HL-60/S4 (cell line): ENCODE measurements around the gene EMILIN2.
"Not testable (repeated sequence)": the region's sequence is repeated elsewhere in the genome, so short reads cannot be mapped to it uniquely, and the experiment has no call there.

ENCODE experiments used
- in situ Hi-C: fragments of 300-500 bp; cut with MboI; formaldehyde crosslinking; loops from 2 replicates; pipeline ENCODE4 v1.14.3; 2022; ENCODE audit warnings: low sequenced_read_pairs

The EMILIN2 gene

DNA sequence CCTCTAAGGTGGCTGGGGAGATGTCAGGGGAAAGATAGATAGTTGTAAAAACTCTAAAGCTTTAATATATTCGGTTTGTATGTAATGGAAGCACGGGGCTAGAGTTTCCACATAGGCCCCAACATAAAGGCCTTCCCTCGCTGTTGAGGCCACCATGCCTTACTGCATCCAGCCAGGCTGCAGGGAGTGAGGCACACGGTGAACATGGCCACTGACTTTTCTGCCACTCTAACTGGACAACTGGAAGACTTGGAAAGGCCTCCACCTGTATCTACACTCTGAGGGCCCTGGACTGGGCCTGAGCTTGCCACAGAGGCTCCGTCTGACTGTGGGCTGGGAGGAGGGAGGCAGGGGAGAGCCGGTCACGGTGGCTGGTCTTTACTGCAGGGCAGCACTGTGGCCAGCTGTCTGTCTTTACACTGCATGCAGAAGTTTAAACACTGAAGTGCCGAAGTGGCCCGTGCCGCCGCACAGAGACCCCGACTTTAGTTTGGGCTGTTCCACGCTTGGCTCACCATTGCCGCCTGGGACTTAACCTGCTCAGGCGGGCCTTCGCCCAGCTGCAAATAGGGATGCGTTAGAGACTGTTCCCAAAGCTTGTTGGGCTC, 66.7 kb downstream of the EMILIN2 start:
- in situ Hi-C loops = no loop called here

DNA sequence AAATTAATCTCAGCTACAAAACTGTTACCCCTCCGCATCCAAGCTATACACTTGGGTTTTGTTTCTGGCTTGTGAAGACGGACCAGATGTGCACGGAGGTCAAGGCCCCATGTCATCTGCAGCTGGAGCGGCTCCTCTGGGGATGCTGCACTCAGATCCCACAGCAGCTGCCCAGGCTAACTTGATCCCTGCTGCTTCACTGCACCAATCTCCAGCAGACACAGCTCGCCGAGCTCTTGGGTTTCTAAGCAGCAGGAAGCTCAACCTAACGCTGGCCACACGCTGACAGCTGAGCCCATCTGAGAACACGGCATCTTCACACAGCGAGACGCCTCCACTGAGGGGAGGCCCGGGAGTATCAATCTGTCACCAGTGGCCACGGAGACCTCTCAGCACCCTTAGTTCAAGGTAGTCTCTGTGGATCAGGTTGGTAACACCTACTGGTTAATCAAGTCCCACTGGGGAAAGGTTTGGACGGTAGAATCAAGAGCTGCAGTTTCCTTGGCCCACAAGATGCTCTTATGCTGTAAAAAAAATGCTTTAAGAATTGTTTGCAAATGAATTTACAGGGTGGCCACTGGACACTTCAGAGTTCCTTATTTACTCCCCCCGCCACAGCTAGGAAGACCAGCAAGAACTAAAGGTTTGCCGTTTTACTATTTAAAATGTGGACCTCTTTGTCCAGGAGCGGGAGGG, 67.5 kb downstream of the EMILIN2 start:
- in situ Hi-C loops = no loop called here

DNA sequence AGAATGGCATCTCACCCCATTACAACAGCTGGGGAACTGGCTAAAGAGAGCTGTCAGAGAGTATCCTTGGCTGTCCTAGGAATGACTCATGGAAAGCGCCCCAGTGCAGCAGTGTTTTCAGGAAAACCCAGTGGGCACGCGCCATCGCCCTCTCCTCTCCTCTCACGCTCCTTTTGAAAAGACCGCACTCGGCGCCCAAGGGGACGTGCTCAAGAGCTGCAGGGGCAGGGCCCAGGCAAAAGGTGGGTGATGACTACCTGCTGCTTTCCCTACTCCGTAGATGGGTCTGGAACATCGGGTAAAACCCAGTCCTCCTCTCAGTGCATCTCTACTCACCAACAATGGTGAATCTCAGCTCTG, 68.1 kb downstream of the EMILIN2 start:
- in situ Hi-C loops = no loop called here

DNA sequence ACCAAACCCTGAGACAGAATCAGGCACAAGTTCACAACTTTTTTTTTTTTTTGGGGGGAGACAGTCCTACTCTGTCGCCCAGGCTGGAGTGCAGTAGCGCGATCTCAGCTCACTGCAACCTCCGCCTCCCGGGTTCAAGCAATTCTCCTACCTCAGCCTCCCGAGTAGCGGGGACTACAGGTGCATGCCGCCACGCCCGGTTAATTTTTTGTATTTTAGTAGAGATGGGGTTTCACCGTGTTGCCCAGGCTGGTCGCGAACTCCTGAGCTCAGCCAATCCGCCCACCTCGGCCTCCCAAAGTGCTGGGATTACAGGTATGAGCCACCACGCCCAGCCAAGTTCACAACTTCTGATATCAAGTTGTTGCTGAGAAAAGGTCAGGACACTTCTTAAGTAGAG, 68.7 kb downstream of the EMILIN2 start:
- in situ Hi-C loops = not testable (repeated sequence)

DNA sequence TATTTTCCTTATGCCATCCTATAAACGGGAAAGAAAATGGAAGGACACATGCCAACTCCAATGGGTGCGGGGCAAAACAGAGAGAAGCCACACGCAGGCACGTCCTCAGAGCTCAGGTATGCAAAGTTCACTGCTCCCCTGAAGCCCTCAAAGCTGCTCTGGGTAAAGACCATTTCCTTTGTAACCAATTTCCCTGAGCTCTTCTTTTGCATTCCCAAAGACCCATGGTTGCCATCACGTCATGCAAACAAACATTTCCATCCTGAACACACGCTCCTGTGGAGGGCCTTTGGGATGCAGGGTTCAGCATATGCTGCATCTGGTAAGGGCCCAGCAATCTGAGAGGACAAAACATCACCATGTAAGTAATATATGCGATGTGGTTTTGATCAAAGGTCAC, 69.4 kb downstream of the EMILIN2 start:
- in situ Hi-C loops = no loop called here

DNA sequence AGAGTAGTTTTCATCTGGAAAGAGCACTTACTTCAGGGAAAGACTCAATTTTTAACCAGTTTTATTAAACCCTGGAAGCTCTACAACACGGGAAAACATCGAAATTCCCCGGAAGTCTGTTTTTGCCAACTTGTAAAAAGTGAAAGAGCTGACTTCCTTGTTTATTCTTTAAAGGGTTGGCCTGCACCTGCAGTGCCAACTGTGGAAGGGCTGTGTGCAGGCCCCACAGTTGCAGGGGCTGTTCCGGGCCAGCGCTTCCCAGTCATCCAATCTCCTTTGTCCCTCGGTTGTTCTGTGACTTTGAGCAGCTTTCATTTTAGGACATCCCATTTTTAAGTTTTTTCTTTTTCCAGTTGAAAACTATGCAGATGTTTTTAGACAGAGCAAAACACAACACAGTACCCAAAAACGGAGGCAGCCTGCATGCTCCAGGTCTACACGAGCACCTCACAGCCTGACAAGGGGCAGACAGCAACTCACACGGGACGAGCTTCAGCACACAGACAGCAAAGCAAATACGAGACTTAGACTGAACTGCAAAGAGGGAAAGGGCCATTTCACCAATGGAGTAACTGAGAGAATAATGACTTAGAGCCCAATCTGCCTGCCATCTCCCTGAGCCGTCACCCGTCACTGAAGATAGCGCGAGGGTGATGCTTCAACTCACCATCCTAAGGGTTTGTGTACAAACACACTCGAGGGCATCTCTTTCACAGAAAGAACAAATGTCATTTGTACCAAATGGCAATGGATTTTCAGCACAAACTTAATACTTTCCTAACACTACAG, 70.6 kb downstream of the EMILIN2 start:
- in situ Hi-C loops = no loop called here

DNA sequence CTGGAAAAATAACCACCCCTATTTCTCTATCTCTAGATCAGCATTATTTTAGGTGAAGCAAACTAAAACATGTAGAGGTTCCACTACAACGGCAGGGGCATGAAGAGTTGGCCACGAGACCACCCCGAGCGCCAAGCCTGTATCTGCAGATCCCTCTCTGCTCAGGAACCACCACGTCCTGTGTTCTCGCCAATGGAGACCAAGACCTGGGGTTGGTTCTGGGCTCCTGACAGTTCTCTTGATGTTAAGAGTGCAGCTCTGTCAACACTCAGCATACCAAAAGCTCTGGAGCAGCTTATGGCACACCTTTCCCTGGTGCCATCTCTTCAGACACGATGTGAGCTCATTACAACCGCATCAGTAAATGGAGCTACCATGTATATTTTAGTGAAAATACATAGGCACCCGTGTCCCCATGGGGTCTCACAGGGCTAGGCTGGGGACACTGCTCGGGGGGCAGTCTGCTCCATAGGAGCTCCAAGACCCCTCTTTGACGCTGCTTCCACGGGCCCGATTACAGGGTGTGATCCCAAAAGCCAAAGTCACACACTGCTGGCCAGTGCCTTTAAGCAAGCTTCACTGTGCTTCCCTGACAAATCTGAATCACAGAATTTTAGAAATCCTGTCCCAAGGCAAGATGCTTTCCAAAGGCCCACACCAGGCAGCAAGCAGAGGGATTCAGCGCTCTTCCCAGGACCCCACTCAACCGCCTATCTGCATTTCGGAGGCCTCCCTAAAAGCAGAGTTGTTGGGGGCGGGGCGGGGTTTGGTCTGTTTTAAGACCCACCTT, 72.2 kb downstream of the EMILIN2 start:
- in situ Hi-C loops = no loop called here

DNA sequence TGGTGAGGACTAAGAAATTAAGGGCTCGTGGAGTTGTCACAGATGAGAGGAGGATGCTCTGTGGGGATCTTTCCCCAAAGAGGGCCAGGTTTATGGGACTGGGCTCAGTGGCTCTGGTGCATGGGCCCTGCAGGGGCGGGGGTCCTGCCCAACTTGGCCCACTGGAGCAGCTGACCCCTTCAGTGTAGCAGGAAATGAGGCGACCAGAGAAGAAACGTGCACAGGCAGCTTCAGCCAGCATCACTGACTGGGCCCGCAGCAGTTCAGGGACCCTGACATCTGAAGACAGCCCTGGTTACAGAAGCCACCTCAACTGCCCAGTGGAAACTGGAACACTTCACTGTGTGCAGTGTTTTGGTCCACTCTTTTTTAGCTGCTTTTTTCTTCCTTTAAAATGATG, 72.8 kb downstream of the EMILIN2 start:
- in situ Hi-C loops = no loop called here

DNA sequence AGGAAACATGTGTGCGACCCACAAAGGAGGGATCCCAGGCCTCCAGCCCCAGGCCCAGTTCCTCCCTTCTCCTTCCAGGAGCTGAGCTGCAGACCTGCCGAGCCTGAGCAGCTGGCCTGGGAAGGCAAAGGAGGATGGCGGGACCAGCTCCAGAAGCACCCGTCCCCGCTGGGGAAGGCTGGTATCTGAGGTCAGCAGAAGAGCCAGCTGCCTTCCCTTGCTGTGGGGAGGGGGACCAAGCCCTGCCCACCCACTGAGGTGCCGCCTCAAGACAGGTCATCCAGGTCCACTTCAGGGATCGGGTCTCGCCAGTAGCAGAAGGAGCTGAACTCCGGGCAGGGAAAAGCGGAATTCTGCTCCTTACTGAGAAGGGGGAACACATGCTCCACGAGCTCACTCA, 73.2 kb downstream of the EMILIN2 start:
- in situ Hi-C loops = no loop called here

DNA sequence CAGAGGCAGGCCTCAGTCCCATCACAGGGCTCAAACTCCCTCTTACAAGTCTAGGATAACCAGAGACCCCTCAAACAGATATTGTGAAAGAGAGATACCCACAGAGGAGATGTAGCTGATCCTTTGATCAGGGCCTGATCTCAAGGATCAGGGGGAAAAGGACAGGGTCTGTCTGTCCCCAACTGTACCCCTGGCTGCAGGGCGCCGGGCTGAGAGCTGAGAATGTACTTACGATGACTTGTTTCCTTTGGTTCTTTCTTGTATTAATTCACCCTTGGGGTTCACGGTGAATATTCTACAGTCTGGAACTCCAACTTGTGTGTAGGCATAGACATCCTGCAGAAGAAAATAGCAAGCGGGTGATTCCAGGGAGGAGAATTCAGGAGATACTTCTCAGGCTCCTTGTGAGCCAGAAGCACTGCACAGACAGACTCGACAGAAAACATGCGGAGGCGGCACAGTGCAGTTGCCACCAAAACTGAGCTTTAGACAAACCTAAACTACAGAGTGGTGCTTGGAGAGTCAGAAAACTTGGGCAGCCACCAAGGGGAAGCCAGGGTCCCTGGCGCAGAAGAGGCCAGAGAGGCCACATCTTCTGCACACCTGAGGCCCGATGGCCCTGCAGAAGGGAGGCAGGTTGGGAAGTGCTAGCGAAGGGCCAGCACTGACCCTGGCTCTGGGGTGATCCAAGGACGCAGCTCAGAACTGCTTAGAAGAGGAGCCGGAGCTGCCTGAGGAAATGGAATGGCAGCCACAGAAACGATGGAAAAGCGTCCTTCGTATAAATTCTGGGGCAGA, 73.9 kb downstream of the EMILIN2 start:
- in situ Hi-C loops = no loop called here

DNA sequence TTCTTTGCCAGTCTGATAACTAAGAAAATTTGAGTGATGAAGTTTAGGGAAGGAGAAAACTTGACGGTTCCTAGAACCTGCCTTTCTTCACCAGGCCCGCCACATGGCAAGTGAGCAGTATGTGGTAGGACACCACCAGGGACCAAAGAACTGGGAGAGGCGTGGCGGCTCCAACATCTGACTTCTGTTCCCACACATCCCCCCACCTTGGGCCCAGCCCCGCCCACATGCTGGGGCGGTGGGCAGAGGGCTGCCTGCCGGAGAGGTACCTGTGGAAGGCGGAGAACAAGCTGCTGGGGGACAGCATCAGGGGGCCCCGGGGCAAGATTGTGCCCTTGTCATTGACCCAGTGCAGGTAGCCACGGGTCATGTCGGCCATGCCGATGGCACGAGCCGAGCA, 75.0 kb downstream of the EMILIN2 start:
- in situ Hi-C loops = no loop called here

DNA sequence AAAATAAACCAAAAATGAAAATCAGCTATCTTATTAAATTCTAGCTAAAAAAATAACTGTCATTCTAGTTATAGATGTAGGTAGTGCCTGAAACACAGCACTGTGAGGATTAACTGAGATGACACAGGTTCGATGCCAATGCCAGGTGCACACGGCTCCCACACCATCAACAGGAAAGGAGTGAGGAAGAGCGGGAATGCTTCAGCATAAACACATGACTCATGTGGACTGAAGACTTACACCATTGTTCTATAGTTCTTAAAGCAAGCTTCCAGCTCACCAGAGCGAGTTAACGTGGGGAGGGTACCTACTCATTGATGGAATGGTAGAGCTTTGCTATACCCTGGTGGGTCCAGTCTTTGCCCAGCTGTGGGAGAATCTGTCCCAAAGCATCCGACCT, 76.7 kb downstream of the EMILIN2 start:
- in situ Hi-C loops = no loop called here

DNA sequence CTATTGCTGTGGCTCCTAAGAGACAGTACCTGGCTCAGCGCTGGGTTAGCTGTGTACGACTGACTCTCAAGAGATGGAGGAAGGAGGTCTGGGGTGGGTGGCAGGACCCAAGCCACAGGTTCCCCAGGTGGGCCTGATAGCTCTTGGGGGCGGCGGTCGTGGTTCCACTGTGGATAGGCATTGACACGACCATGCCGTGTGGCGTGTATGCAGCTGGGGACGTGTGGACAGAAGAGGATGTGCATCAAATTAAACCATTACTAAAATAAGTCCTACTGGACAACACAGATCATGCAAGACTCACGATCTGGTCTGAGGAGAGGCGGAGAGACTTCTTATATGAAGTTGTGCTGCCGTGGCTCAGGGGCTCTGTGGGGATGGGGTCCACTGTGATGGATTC, 78.1 kb downstream of the EMILIN2 start:
- in situ Hi-C loops = no loop called here

DNA sequence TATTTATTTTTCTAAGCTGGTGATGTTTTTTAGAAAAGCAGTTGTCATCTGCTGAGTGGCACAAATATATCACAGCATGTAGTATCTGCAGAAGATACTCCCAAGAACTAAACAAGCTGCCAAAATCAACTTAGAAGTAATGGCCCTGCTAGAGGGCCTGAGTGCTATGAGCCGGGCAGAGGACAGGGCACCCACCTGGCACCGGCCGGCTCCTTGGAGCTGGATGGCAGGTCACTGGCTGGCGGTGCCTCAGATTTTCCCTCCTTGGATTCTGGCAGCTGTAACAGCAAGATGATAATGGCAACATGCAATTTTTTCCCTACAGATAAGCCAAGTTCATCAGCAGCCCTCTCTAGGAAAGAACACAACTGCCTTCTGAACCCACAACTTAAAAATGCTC, 79.7 kb downstream of the EMILIN2 start:
- in situ Hi-C loops = no loop called here

DNA sequence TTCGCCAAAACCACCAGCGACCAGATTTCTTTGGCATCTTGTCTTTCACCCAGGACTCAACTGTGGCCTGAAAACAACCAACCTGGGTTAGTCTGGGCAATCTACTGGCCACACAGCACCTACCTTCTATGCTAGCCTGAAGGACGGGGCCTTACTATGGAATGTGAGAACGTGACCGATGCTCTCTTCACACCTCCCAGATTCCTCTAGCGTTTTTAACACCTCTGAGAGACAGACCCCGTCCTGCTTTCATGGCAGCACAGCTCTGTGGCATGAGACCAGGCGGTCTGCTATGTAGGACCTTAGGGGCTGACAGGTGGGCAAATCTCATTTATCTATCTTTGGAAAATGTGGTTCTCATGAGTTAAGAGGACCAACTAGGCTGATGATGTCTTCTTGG, 80.9 kb downstream of the EMILIN2 start:
- in situ Hi-C loops = no loop called here

DNA sequence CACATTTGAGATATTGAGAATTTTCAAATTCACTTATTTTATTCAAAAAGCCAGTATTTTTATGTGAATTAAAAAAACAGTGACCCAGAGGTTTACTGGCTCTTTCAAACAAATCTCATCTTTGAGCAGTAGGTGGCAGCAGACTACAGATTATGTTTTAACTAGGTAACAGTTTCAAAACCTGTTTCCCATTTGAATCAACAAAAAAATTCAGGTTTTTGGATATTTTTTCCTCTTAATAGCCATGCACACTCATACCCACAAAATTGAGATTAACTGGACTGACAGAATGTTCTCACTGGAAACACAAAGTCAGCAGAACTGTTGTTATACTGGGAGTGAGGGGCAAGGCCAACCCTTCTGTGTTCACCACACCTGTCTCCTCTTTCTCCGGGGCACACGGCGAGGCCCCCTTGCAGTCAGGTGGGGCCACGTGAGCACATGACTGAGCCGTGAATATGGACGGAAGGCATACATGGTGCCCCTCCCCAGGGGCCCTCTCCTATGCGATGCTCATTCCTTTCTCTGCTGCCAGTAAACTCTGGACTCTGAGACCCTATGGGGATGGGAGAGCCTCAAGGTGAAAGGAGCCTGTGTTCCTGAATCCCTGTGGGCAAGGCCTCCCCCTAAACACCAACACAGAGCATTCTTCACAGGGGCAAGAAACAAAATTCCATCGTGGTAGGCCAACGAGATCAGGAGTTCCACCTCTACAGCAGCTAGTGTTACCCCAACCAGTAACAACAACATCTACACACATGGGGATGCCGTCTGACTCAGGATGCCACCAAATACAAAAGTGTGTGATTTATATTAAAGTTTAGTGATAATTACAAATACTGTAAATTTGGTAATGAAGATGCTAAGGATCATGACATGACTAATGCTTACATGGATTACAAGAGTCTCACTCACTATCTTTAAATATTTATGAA, 85.7 kb downstream of the EMILIN2 start:
- in situ Hi-C loops = loop anchor here (10.0 kb wide), 1 partner anchor 312 kb away; the partner anchor contains the start of gene MYL12A

DNA sequence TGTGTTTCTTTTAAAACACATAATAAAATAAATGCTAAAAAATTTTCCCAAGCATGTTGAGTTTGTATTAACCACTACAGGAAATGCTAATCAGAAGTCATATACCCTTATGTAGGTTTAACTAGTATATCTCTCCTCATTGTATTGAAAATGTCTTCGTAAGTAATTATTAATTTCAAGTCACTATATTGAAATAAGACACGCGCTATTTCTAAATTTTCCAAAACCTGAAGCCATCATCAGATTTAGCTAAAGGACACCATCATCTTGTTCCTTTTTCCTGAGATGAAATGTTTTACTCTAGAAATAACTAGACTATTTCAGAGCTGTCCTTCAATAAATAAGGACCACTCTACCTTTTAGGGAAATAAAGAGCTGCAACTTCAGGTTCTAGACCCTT, 87.2 kb downstream of the EMILIN2 start:
- in situ Hi-C loops = loop anchor here (10.0 kb wide), 1 partner anchor 311 kb away; the partner anchor contains the start of gene MYL12A

DNA sequence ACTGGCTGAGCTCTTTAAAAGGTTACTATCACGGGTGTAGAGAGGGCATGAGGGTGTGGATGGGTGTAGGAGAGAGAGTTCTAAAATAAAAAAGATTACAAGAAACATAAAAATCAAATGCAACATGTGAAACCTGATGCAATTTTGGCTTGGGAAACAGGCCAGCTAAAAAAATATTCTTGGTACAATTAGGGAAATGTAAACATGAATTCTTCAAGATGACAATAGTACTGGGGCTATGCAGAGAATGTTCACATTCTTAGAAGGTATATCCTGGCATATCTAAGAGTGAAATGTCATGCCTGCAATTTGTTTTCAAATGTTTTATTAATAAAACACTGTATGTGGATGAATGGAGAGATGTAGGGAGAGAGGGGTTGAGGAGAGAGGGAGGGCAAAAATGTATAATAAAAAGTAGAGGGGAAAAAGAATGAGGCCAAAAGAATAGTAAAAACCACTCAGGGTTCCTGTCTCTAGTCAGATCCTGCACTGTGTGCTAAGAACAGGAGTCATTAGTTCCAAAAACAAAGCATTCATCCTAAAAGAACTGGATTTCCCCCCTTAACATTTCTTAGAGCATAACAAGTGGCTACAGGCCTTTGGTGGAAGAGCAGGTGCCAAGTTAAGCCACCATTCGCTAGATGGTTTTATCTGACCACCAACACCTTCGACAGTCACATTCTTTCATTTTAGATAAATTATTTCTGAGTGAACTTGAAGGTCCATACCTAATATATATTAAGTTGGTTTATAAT, 88.8 kb downstream of the EMILIN2 start:
- in situ Hi-C loops = loop anchor here (10.0 kb wide), 1 partner anchor 309 kb away; the partner anchor contains the start of gene MYL12A
